ENCODE measurements around the gene DCAF15.

DNA sequence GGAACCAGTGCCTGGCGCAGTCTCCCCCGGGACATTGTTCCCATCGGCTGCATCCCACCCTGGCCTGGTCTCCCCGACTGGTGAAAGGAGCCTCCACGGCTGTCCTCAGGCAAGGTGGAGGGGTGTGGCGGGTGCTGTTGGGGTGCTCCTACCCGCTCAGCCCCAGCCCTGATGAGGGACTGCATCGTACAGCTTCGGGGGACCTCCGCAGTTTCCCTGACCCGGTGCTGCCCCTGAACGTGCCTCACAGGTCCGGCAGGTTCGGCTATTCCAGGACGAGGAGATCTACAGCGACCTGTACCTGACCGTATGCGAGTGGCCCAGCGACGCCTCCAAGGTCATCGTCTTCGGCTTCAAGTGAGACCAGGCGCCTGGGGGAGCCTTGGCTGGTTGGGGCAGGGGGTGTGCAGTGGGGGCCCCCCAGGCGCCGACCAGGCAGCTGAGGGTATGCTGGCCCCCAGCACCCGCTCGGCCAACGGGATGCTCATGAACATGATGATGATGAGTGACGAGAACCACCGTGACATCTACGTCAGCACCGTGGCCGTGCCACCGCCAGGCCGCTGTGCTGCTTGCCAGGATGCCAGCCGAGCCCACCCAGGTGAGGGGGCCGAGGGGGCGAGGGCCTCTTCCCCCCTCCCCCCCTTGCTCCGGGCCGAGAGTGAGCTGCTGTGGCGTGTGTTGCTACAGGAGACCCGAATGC lies 3.5 kb downstream of the DCAF15 start:
- TF ChIP-seq, protein P1, sequence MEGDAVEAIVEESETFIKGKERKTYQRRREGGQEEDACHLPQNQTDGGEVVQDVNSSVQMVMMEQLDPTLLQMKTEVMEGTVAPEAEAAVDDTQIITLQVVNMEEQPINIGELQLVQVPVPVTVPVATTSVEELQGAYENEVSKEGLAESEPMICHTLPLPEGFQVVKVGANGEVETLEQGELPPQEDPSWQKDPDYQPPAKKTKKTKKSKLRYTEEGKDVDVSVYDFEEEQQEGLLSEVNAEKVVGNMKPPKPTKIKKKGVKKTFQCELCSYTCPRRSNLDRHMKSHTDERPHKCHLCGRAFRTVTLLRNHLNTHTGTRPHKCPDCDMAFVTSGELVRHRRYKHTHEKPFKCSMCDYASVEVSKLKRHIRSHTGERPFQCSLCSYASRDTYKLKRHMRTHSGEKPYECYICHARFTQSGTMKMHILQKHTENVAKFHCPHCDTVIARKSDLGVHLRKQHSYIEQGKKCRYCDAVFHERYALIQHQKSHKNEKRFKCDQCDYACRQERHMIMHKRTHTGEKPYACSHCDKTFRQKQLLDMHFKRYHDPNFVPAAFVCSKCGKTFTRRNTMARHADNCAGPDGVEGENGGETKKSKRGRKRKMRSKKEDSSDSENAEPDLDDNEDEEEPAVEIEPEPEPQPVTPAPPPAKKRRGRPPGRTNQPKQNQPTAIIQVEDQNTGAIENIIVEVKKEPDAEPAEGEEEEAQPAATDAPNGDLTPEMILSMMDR (IDR thresholded peaks at IDR 0.05) = no peak
- no peak for TF ChIP-seq POLR2A (IDR thresholded peaks at IDR 0.05)
